Hematopoietic multipotent progenitor cell treated with erythropoietin and hydrocortisone succinate and interleukin-3 and kit ligand, for 8 days (in vitro differentiated cells): ENCODE results near the gene ADAMTS14.

Experiments used
- DNase-seq: peaks from one replicate; pipeline ENCODE4 v3.0.0-alpha.2; 2015

Gene ADAMTS14

DNA sequence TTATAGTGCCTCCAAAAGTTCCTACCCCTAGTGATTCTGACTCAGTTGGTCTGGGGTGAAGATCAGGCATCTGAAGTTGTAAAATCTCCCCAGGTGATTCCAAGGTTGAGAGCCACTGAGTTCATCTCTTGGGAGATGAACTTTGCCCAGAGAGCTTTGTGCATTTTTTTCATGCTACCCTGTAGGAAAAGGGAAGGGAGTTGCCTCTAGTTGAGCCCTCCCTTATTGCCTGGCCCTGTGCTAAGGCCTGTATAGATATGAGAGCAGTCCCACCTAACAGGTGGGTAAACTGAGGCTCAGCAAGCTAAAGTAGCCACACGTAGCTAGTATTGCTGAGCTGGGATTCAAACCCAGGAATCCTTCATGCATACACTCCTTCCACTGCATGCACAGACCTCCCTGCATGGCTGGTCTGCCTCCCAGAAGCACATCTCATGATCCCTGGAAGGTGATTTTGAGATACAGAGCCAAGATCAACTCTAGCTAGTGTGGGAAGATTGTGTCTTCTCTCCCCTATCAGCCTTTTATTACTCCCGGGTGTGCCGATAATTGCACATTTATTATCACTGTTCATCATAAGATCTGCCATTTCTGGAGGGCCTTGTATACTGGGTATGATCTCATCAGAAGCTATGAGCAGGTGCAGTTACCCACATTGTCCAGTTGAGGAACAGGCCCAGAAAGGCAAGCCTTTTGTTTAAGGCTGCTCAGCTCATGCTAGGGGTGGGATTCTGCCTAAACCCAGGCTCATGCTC is 65.9 kb downstream of the ADAMTS14 start:
- peak; percentile 20 for DNase-seq

DNA sequence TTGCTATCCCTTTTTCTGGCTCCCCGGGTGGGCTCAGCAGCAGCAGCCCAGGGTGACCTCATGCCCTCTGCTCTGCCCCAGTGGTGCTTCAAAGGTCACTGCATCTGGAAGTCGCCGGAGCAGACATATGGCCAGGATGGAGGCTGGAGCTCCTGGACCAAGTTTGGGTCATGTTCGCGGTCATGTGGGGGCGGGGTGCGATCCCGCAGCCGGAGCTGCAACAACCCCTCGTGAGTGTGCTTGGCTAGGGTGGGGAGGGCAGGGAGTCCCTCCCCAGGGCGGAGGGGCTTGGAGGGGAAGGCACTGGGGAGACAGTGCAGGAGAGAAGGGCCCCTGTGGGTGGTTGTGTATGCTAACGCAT is 66.4 kb downstream of the ADAMTS14 start:
- DNase-seq, result no peak

- no peak for DNase-seq
Measured at GRCh38 chr10:70740406-70741288, 68.3 kb downstream of the ADAMTS14 start.

GRCh38 chr10:70742537-70743429 is 70.5 kb downstream of the ADAMTS14 start:
- peak; percentile 68 for DNase-seq

GRCh38 chr10:70743430-70743788 is 71.1 kb downstream of the ADAMTS14 start:
- DNase-seq, result no peak

DNA sequence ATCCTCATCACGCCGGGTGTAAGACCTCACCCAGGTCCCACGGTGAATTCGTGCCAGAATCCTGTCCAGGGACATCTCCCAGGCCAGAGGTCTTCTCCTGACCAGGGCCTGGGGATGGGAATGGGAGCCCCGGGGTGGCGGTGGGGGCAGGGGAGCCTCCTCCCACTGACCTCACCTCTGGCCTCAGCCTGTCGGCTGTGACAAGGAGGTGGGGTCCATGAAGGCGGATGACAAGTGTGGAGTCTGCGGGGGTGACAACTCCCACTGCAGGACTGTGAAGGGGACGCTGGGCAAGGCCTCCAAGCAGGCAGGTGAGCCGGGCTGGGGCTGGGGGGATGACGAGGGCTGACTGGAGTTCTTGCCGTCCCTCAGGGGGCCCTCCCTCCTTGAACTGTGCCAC is 71.6 kb downstream of the ADAMTS14 start:
- no peak for DNase-seq

DNA sequence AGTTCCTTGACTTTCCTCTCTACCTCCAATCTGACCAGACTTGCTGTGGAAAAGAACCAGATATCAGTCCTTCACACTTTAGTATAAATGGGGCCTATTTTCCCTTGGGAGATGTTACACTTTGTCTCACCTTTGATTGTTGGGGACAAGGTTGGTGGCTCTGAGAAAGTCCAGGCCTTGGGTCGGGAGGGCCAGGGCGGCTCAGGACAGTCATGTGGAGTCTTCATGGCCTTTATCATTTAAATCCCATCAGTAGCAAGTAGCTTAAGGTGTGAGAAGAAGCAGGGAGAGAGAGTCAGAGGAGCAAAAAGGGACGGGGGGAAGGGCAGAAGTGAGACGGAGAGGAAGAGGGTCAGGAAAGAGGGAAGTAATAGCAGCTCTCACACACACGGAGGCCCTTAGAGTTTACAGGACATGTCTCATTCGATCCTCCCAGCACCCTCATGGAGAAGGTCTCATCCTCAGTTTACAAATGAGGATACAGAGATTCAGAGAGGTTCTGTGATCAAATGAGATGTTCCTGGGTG is 72.4 kb downstream of the ADAMTS14 start:
- DNase-seq, result no peak

DNA sequence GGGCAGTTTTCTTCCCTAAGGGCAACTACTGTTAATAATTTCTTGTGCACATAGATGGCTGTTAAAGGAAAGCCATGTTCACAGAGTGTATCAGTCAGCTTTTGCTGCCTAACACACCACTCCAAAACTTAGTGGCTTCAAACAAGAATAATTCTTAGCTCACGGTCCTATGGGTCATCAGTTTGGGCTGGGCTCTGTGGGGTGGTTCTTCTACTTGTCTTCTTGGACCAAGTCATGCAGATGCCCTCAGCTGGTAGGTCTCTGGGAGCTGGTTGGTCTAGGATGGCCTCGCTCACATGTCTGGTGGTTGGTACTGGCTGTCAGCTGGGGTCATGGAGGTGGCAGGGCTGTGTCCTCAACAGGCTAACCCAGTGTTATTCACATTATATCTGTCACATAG is 73.2 kb downstream of the ADAMTS14 start:
- DNase-seq, result no peak

DNA sequence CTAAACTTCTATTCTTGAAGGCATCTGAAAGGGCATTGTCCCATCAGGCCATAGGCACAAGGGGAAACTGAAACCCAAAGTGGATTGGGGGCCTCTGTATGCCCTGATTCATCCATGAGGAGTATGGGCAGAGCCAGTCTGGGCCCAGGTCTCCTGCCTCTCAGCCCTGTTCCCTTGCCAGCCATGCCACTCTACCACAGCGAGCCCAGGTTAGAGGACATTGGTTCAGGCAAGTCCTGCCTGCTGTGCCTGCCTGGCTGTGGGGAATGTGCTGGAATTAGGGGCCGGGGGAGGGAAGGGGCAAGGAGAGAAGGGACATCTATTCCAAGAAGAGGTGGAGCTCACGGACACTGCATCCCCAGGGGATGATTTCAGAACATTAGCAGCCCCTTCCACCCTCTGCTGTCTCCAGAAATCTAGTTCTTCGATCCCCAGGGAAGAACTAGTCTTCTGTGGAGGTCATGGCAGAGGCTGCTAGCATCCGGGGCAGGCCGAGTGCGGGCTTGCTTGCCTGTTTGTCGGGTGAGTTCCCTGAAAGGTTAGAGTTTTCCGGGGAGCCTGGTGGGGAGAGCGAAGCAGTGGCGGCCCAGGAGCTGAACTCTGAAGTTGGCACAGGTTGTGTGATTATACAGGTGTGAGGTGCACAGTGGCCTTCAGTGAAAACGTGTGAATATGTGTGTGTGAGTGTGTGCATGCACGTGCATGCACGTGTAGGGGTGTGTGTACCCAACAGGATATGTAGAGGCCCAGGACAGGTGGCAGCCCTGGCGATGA is 75.1 kb downstream of the ADAMTS14 start:
- no peak for DNase-seq

- no peak for DNase-seq
Measured at GRCh38 chr10:70748305-70748704, 76.0 kb downstream of the ADAMTS14 start.

GRCh38 chr10:70748801-70749573 is 76.7 kb downstream of the ADAMTS14 start:
- DNase-seq, result no peak

DNA sequence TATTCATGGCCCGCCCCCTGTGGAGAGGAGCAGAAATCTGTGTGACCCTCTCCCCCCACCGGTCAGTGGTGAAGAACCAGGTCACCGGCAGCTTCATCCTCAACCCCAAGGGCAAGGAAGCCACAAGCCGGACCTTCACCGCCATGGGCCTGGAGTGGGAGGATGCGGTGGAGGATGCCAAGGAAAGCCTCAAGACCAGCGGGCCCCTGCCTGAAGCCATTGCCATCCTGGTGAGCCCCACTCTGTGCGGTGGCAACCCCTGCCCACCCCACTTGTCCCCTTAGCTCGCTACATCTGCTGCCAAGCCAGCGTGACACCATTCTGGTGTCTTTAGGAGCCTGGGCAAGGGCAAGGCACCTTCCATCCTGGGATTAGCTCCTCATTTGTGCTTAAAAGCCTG is 77.5 kb downstream of the ADAMTS14 start:
- no peak for DNase-seq

GRCh38 chr10:70750156-70750703 is 77.9 kb downstream of the ADAMTS14 start:
- DNase-seq, result no peak

DNA sequence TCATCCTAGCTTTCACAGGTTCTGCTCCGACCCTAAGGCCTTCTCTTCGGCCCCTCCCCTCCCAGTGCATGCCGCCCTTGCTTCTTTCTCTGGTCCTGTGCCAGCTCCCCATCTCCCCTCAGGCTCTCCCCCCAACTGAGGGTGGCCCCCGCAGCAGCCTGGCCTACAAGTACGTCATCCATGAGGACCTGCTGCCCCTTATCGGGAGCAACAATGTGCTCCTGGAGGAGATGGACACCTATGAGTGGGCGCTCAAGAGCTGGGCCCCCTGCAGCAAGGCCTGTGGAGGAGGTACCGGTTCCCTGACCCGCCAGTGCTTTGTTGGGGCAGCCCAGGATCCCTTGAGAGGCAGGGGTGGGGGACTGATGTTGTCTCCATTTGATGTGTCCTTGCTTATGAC is 79.0 kb downstream of the ADAMTS14 start:
- DNase-seq, result no peak

GRCh38 chr10:70751991-70752390 is 79.7 kb downstream of the ADAMTS14 start:
- DNase-seq, result no peak

GRCh38 chr10:70752571-70752970 is 80.3 kb downstream of the ADAMTS14 start:
- no peak for DNase-seq

- DNase-seq, result no peak
Measured at GRCh38 chr10:70753026-70753663, 80.8 kb downstream of the ADAMTS14 start.

GRCh38 chr10:70753841-70754621 is 81.7 kb downstream of the ADAMTS14 start:
- no peak for DNase-seq

DNA sequence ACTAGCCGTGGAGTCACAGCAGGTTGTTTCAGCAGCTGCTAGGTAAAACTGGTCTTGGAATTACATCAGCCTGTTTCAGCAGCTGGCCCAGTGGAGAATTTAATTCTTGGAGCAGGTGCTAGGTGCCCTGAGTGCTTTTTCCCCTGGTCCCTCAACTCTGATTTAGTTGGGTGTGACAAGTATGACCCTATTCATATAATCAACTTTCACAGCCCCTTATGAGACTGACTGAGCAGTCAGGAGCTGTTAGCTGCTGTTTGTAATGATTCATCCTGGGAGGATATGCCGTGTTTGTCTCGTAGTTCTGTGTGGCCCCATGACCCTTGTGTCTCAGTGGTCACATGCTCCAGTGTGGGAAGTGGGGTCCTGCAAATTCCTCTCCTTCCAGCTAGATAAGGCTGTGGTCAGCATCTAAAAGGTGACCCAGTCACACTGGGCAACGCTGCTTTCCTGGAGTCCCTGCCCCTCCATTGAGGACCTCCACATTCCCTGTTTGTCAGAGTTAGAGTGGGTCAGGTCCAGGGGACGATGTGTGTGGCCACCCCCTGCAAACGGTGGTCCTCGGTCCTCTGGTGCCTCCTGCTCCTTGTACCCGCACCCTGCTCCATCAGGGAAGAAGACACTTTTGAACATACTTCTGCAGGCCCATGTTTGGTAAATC is 84.5 kb downstream of the ADAMTS14 start:
- DNase-seq, result no peak
